NCI-H69 (cell line): ENCODE measurements around the gene GPC2.
"Not testable (repeated sequence)": the region's sequence is repeated elsewhere in the genome, so short reads cannot be mapped to it uniquely, and the experiment has no call there.

Source experiments
- DNase-seq: peaks from one replicate; lab custom pipeline; 2025; lab: John Stamatoyannopoulos, UW

GPC2 gene

DNA sequence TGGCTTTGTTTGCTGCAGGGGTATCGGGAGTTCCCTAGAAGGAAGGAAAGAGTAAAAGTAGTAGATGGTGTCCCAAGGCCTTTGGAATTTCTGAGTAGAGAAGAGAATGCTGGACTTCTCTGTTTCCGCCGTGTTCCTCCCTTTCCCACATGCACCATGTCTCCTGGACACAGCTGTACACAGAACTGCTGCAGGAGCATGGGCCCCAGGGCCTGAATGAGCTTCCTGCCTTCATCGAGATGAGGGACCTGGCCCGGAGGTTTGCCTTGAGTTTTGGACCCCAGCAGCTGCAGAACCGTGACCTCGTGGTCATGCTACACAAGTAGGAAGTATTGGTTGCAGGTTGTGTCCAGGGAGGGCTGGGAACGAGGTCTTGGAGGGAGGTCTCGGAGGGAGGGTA lies 27.3 kb upstream of the GPC2 start:
- DNase-seq = no peak

DNA sequence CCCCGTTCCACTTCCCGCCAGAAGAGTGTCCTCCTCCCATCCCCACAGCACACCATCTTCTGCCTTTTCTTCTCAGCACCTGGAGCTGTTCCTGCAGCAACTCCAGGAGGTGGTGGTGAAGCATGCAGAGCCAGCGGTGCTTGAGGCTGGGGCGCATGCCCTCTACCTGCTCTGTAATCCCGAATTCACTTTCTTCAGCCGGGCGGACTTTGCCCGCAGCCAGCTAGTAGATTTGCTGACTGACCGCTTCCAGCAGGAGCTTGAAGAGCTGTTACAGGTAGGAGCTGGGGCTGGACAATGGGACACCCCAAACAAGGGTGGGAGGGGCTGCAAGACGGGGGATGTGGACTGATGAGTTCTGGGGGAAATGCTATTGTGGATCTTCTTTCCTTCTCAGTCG lies 23.5 kb upstream of the GPC2 start:
- no peak for DNase-seq

DNA sequence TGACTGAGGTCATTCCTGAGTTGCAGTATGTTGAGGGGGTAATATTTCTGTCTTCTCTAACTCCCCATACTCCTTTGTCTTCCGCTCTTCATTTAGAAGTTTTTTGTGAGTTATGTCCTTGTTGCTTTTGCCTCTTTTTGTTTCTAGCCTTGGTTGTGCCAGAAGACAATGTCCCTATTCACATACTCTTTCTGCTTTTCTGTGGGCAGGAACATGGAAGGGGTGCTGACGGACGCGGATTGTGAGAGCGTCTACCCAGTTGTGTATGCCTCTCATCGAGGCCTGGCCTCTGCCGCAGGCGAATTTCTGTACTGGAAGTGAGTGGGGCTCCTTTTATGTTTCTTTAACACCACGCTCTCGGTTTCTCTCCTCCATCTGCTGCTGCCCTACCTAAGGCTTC lies 21.1 kb upstream of the GPC2 start:
- DNase-seq = no peak

DNA sequence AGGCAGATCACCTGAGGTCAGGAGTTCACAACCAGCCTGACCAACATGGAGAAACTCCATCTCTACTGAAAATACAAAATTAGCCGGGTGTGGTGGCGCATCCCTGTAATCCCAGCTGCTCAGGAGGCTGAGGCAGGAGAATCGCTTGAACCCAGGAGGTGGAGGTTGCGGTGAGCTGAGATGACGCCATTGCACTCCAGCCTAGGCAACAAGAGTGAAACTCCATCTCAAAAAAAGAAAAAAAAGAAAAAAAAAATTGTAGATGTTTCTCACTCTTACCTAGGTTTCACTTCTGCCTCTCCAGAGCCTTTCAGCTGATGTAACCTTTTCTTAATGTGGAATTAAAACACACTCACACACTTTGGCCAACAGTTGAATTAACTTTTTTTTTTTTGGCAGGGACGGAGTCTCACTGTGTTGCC lies 18.7 kb upstream of the GPC2 start:
- DNase-seq = not testable (repeated sequence)

DNA sequence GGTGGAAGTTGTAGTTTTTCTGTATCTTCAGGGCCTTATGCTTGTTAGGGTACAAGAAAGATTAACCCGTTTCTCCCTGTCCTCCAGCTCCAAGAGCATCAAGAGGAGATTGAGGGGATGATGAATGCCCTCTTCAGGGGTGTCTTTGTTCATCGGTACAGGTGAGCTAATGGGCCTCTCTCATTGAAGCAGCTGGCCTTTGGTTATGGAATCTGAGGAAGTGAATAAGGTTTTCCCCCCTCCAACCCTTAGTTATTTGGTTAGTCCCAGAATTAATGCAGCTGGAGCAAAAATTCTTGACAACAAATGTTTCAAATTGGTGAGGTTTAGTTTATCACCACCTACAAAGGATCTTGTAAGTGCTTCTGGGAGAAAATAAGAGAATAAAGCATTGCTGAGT lies 18.0 kb upstream of the GPC2 start:
- no peak for DNase-seq

DNA sequence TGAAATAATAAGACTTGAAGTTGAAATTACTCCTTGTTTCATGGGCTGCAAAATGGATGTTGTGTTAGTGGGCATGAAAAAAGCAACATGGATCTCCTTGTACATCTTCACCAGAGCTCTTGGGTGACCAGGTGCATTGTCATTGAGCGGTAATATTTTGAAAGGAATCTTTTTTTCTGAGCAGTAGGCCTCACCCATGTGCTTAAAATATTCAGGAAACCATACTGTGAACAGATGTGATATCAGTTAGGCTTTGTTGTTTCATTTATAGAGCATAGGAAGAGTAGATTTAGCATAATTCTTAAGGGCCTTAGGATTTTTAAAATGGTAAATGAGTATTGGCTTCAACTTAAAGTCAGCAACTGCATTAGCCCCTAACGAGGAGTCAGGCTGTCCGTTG lies 15.8 kb upstream of the GPC2 start:
- no peak for DNase-seq

DNA sequence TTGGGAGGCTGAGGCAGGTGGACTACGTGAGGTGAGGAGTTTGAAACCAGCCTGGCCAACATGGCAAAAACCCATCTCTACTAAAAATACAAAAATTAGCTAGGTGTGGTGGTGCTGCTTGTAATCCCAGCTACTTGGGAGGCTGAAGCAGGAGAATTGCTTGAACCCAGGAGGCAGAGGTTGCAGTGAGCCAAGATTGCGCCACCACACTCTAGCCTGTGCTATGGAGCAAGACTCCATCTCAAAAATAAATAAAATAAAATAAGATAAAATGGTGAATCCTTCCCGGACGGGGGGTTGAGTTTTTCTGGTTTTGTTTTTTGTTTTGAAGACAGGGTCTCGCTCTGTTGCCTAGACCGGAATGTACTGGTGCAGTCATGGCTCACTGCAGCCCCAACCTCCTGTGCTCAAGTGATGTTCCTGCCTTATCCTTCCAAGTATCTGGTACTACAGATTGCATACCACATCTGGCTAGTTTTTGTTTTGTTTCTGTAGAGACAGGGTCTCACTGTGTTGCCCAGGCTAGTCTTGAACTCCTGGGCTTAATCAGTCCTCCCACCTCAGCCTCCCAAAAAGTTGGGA lies 15.2 kb upstream of the GPC2 start:
- not testable (repeated sequence) for DNase-seq

DNA sequence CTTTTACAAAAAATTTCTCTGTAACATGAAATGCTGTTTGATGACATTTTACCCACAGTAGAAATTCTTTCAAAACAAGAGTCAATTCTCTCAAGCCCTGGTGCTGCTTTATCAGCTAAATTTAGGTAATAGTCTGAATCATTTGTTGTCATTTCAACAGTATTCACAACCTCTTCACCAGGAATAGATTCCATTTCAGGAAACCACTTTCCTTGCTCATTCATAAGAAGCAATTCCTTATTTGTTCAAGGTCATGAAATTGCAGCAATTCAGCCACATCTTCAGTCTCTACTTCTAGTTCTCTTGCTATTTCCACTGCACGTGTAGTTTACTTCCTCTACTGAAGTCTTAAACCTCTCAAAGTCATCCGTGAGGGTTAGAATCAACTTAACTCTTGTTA lies 14.6 kb upstream of the GPC2 start:
- no peak for DNase-seq

DNA sequence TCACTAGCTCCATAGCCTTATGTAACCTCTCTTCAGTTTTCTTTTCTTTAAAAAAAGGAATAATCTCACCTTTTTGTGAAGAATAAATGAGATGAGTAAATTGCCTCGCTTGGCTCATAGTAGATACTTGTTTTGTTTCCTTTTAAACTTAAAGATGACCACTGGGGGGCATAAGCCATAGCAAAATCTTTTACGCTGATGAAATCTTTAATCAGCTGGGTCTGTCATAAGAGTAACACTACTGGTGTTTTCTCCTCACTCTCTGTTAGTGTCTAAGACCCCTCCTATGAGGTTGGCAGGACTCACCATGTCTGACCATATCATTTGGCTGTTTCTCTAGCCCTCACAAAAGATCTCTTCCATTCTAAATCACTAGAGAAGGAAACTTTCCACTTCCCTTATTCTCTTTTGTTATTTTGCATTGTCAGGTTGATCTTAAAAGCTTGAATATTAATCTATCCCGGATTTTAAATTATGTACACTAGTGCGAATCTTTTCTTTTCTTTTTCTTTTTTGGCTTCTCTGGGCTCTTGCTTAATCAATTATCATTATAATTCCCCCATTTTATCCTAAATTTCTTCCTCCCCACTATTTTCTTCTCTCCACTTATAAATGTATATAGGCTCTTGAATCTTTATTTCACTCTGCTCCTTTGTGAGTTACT lies 13.0 kb upstream of the GPC2 start:
- peak; percentile 43 for DNase-seq

DNA sequence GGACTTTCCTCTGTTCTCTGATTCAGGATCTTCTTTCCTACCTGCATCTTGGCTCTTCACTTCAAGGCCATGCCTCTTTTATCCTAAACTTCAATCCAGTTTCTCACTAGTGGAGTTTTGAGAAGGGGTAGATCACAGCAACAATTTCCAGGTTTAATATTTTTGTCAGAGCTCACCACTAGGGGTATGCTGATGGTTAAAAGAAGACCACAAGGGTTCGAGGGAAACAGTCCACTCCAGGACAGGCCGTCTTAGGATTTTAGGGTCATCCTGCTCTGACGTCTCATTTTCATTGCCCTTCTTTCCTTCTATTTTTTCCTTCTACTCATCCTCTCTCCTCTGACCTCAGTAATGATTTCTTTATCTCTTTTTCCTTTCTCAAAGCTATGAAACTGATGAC lies 11.9 kb upstream of the GPC2 start:
- no peak for DNase-seq

DNA sequence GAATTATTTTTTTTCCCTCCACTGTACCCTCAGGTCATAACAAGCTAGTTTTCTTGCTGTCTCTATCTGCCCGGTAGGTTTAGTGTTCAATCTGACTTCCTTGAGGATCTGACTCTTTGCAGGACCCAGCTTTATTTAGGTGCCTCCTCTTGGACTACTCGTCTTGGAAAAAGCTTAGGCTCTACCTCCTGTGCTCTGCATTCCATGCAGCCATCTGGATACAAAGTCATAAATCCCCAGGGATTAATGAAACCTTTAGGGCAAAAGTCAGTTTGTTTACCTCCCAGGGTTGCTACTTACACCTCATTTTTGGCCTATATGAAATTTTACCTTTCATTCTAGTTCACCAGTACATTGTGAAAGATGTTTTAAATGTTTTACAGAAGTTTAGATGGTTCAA lies 8.5 kb upstream of the GPC2 start:
- DNase-seq = peak; percentile 15

DNA sequence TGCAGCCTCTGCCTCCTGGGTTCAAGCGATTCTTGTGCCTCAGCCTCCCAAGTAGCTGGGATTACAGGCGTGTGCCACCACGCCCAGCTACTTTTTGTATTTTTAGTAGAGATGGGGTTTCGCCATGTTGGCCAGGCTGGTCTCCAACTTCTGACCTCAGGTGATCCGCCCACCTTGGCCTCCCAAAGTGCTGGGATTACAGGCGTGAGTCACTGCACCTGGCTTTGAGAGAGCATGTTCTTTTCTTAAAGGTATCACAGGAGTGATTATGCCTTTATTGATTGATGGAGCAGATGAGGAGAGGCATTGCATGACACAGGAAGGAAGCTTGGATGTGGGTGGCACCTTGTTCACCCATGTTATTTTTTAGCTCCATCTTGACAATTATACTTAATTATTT lies 5.9 kb upstream of the GPC2 start:
- DNase-seq = not testable (repeated sequence)

DNA sequence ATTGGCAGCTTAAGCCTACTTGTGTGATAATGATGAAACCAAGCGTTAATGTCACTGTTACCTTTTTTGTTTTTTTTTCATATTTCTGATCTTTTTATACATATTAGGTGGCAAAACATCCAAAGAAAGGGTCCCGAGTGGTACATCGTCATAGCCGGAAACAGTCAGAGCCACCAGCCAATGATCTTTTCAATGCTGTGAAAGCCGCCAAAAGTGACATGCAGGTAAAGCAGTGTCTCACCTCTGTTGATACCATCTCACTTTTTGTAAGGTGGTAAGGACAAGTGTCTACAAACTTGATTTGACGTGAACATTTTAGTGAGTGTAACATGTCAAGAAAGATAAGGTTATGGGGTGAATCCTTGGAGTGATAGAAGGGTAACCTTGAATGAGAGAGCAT lies 5.4 kb upstream of the GPC2 start:
- DNase-seq = not testable (repeated sequence)

DNA sequence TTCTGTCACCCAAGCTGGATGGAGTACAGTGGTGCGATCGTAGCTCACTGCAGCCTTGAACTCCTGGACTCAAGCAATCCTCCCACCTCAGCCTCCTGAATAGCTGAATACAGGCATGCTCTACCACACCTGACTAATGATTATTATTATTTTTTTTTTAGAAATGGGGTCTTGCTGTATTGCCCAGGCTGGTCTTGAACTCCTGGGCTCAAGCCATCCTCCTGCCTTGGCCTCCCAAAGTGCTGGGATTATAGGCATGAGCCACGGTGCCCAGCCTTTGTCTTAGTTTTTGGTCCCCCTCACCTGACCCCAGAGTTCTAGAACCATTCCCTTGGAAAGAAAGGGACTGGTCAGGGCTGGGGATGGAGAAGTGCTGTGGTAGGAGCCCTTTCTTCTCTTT lies 2.9 kb upstream of the GPC2 start:
- DNase-seq = not testable (repeated sequence)

DNA sequence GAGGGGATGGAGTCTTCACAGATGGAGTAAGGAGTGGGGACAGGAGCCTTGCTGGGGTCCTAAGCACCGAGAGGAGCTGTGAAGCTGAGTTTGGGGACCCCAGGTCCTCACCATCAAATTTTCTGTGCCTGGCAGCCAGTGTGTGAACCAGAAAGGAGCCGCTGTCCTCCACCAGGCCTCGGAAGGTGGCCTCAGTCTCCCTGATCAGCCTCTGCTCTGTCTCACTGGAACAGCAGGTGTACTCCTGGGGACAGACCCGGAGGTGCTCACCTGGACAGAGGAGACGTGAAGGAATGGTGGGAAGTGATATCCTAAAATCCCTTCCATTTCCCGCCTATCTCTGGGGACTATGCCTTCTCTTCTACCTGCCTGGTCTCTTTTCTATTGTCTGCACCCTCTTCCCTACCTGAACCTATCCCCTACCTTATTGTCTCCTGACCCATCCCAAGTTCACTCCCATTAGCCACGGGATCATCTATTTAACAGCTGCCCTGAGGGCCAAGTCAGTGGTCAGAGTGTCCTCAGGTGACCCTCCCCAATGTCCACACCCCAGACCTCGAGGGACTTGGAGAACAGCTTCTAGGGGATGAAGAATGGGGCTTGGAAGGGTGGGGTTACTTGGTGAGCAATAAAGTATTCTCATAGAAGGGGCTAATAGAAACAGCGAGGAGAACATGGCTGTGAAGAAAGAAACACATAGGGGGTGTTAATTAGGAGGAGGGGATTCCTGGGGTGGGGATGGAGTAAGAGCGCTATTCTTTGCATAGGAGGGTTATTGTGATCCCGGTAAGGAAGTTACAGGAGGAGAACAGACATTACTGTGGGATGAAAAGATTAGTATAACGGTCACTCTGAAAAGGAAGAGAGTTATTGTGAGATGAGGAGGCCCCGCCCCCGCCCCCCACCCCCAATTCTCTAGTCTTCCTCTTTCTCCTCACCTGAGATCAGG lies 811 bp downstream of the GPC2 start:
- peak; percentile 11 for DNase-seq

DNA sequence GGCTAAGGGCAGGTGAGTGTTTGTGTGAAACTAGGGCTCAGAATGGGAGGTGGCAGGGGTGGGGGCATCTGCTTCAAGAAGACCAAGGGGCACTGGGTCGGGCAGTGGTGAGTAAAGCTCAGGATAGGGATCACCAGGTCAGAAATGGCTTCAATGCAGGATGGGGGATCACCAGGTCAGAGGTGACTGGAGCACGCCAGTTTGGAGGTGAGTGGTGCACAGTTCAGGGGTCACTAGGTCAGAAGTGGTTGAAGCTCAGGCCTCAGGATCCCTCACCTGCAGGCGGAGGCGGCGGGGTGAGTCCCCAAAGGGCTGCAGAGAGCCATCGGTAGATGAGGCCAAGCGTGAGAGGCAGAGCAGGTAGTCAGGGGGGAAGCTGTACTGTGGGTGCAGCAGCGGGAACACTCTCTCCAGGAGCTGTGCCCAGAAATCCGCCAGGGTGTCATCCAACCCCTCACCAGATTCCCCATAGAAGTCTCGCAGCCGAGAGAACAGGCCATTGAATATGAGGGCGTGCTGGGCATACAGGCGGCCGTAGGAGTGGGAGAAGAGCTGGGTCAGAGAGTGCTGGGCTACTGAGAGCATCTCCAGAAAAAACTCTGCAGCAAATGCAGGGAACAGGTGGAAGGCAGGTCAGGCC lies 1.8 kb downstream of the GPC2 start:
- no peak for DNase-seq

DNA sequence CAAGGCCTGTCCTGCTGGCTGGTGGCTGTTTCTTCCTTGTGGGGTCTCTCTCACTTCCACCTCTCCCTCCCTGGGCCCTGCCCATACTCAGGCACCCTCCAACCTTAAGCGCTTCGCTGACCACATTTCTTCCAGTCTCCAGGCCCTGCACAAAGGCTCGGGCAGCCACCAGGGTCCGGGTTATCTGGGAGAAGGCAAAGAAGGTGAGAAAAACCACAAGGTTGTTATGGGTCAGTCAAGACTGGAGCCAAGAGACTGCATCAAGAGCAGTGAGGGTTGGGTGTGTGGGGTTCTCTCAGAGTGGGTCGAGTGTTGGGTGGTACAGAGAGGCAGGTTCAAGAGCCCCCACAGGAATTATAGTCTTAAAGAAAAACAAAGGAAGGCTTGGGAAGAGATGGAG lies 2.6 kb downstream of the GPC2 start:
- DNase-seq = no peak

DNA sequence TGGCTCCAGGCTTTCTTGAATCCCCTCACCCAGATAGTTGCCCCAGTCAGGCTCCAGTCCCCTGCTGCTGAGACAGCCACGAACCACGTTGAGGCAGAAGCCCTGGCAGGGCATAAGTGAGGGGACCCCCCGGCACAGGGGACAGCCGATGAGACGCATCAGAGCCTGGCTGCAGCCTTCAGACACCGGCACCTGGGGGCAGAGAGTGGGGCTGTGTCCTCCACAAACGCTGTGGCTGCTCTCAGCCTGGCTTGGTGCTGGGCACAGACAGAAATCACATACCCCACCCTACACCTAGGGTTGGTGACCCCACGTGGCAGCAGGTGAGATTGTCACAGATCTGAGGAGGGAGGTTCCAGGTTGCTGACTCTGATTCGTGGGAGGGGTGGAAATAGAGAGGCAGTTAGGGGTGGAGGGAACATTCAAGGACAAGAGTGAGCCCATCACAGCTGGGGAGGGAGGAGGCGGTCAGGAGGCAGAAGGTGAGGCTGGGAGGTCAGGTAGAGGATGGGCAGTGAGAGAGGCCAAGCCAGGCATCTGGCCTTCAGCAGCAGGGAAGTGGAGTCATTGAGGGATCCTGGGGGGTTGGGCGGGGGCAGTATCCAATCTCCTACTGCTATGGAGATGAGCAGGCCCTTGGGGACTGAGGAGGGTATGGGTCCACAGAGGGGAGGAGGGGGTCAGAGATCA lies 3.2 kb downstream of the GPC2 start:
- DNase-seq = no peak

DNA sequence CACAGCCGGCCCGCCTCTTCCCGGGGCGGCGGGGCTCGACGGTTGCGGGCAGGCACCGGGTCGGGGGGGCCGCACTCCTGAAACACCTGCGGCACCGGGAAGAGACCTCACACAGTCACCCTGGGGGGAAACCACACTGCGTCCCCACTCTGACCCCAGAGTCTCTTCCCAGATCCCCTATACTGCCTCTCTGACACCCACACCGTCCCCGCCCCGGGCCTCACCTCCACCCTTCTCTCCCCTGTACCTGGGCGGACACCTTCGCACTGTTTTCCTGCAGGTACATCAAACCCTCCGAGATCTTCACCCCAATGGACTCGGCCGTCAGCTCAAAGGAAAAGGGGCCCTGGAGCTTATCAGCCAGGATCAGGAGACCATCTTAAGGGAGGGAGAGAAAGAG lies 5.3 kb downstream of the GPC2 start:
- DNase-seq = no peak

DNA sequence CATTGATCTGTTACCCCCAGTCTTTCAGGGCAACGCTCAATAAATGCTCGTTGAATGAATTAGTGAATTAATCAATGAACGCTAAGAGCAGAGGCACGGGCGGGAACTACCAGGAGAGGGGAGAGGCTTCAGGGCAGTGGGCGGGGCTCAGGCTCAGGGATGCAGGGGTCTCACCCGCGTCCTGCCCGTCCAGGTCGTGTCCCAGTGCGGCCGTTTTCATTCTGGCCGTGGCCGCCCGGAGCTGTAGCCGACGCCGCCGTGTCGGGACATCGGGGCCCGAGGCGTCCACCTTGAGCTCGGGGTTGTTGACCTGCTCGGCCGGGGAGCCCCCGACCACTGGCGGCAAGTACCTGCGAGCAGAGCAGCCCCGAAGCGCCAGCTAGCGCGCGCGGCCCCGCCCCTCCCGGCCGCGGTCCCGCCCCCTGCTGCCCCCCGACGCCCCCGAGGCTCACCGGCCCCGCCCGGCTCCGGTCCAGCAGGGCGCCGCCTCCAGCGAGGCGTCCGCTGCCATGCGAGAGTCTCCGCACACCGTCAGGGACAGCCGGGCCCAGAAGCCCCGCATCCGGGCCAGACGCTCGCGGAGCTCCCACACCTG lies 6.0 kb downstream of the GPC2 start:
- DNase-seq = peak; percentile 59

DNA sequence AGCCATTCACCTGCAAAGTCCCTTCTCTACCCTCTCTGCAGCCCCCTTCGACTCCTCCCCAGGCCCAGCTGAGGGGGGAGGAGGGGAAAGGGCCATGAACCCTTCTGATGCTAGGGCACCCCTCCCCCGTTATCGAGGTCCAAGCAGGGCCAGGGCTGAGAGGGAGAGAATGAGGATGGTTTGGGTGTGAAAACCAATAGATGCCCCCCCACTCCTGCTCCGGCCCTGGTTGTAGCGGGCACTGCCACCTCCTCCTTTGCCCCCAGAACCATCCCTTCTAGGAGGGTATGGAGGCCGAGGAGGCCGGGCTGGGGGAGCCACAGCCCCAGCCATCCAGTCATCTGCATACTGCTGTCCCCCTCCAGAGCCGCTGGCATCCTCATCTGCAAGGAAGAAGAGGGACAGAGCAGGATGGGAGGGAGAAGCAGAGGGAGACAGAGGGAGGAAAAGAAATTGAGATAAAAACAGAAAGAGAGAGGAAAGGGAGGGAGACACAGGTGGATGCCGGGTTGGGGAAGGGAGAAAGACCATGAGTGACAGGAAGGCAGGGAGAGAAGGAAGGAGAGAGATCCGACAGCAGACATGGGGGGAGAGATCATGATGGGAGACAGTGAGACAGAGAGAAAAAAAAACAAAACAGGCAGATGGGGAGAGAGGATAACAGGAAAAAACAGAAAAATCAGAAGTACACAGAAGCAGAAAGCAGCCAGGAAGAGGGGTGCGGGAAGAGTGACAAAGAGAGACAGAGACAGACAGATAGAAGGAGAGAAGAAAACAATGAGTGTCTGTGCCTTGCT lies 6.9 kb downstream of the GPC2 start:
- no peak for DNase-seq
